ENCODE data around the gene SLC45A1.
"Not testable (repeated sequence)": the region's sequence is repeated elsewhere in the genome, so short reads cannot be mapped to it uniquely, and the experiment has no call there.

SLC45A1 gene

GRCh38 chr1:8371372-8371991 is 53.6 kb downstream of the SLC45A1 start:
- no peak for DNase-seq

GRCh38 chr1:8373125-8373524 is 55.2 kb downstream of the SLC45A1 start:
- DNase-seq: no peak

GRCh38 chr1:8373581-8374241 is 55.8 kb downstream of the SLC45A1 start:
- DNase-seq: no peak

- DNase-seq: no peak
Measured at GRCh38 chr1:8374356-8374755, 56.4 kb downstream of the SLC45A1 start.

- DNase-seq: no peak
Measured at GRCh38 chr1:8374812-8375211, 56.9 kb downstream of the SLC45A1 start.

- DNase-seq: no peak
Measured at GRCh38 chr1:8376358-8376840, 58.5 kb downstream of the SLC45A1 start.

- DNase-seq: no peak
Measured at GRCh38 chr1:8377271-8377981, 59.5 kb downstream of the SLC45A1 start.

- DNase-seq: no peak
Measured at GRCh38 chr1:8378178-8378577, 60.3 kb downstream of the SLC45A1 start.

GRCh38 chr1:8378981-8379470 is 61.1 kb downstream of the SLC45A1 start:
- no peak for DNase-seq

GRCh38 chr1:8379513-8380186 is 61.7 kb downstream of the SLC45A1 start:
- DNase-seq: no peak

GRCh38 chr1:8380310-8380709 is 62.4 kb downstream of the SLC45A1 start:
- DNase-seq: not testable (repeated sequence)

GRCh38 chr1:8381618-8382017 is 63.7 kb downstream of the SLC45A1 start:
- no peak for DNase-seq

- no peak for DNase-seq
Measured at GRCh38 chr1:8382051-8382505, 64.2 kb downstream of the SLC45A1 start.

- DNase-seq: no peak
Measured at GRCh38 chr1:8382608-8383505, 64.9 kb downstream of the SLC45A1 start.

GRCh38 chr1:8384088-8384487 is 66.2 kb downstream of the SLC45A1 start:
- DNase-seq: no peak

GRCh38 chr1:8384577-8384976 is 66.7 kb downstream of the SLC45A1 start:
- DNase-seq: no peak

- no peak for DNase-seq
Measured at GRCh38 chr1:8386247-8386646, 68.3 kb downstream of the SLC45A1 start.

- DNase-seq: no peak
Measured at GRCh38 chr1:8388732-8389562, 71.0 kb downstream of the SLC45A1 start.

- no peak for DNase-seq
Measured at GRCh38 chr1:8389958-8390535, 72.1 kb downstream of the SLC45A1 start.

- no peak for DNase-seq
Measured at GRCh38 chr1:8390707-8391106, 72.8 kb downstream of the SLC45A1 start.

- DNase-seq: no peak
Measured at GRCh38 chr1:8392522-8392921, 74.6 kb downstream of the SLC45A1 start.
